GM21423 (cell line): ENCODE results near the gene TSSK3.

Source experiments
- ATAC-seq: cut with Tn5 transposase; IDR thresholded peaks from one replicate; pipeline ENCODE4 v1.9.1; 2021; ENCODE audit warnings: mild to moderate bottlenecking, moderate library complexity; ENCODE audit not compliant: unreplicated experiment

TSSK3 gene

GRCh38 chr1:32362474-32363313 is at the start of gene TSSK3, which contains the start of gene FAM229A:
Gene TSSK3, plus strand, starts transcription at chr1:32362539. Its CDS starts 163 bp downstream, at chr1:32362702.
Gene FAM229A, minus strand, starts transcription at chr1:32362485. Its CDS starts 394 bp downstream, at chr1:32362091.
- no peak for ATAC-seq

GRCh38 chr1:32316903-32317277 is 45.4 kb upstream of the TSSK3 start:
- ATAC-seq, result no peak

GRCh38 chr1:32318127-32318869 is 44.0 kb upstream of the TSSK3 start:
- no peak for ATAC-seq

- no peak for ATAC-seq
Observed at GRCh38 chr1:32321712-32322291, 40.5 kb upstream of the TSSK3 start.

- no peak for ATAC-seq
Observed at GRCh38 chr1:32327204-32327603, 35.1 kb upstream of the TSSK3 start.

- no peak for ATAC-seq
Observed at GRCh38 chr1:32329931-32330466, 32.3 kb upstream of the TSSK3 start.

- ATAC-seq, result no peak
Observed at GRCh38 chr1:32330558-32331151, 31.7 kb upstream of the TSSK3 start.

- ATAC-seq, result no peak
Observed at GRCh38 chr1:32331549-32331948, 30.8 kb upstream of the TSSK3 start.

GRCh38 chr1:32332290-32333079 is 29.9 kb upstream of the TSSK3 start:
- ATAC-seq, result no peak

GRCh38 chr1:32333251-32333963 is 28.9 kb upstream of the TSSK3 start:
- ATAC-seq, result no peak

GRCh38 chr1:32334274-32334861 is 28.0 kb upstream of the TSSK3 start:
- no peak for ATAC-seq

GRCh38 chr1:32334864-32335534 is 27.3 kb upstream of the TSSK3 start:
- peak; percentile 21 for ATAC-seq

- peak; percentile 2 for ATAC-seq
Observed at GRCh38 chr1:32335535-32335789, 26.9 kb upstream of the TSSK3 start.

- peak; percentile 45 for ATAC-seq
Observed at GRCh38 chr1:32335790-32336590, 26.3 kb upstream of the TSSK3 start, which contains the start of gene MARCKSL1. Gene MARCKSL1, minus strand, starts transcription at chr1:32336233. Its CDS starts 200 bp downstream, at chr1:32336033.

GRCh38 chr1:32336591-32336932 is 25.8 kb upstream of the TSSK3 start:
- ATAC-seq, result no peak

- ATAC-seq, result peak; percentile 24
Observed at GRCh38 chr1:32336963-32337675, 25.2 kb upstream of the TSSK3 start.

- ATAC-seq, result no peak
Observed at GRCh38 chr1:32337855-32338636, 24.3 kb upstream of the TSSK3 start.
